Measurements from ENCODE around the gene C1QBP.

C1QBP gene

GRCh38 chr17:5418858-5419355 lies 20.0 kb downstream of the C1QBP start:
- Histone ChIP-seq H3K9me3 (ENCODE audit: control insufficient read depth, low read length) (no peaks in the 10 kb centered on the region), H3K27me3 (ENCODE audit: control insufficient read depth, insufficient read depth, low read length, poor library complexity, severe bottlenecking) (no peaks in the 10 kb centered on the region), H3K27ac (ENCODE audit: insufficient read depth, low read depth, low read length, poor library complexity, severe bottlenecking) (no peak overlapping the region), H3K4me3 (ENCODE audit: insufficient read depth, low read depth, low read length) (peak overlapping the region; percentile 74), H3K4me1 (ENCODE audit: control insufficient read depth, insufficient read depth, low read length) (peaks cover 7% of the 10 kb centered on the region), H3K36me3 (ENCODE audit: control insufficient read depth, insufficient read depth, low read length) (peaks cover 29% of the 10 kb centered on the region)
- WGBS, 2 experiments, result 1% methylated on average over 26 of the region's 26 CpGs

- 90 to 91% methylated on average over 2 of the region's 2 CpGs for WGBS, 2 experiments
- Histone ChIP-seq H3K9me3 (ENCODE audit: control insufficient read depth, low read length) (no peaks in the 10 kb centered on the region), H3K4me1 (ENCODE audit: control insufficient read depth, insufficient read depth, low read length) (peaks cover 7% of the 10 kb centered on the region), H3K36me3 (ENCODE audit: control insufficient read depth, insufficient read depth, low read length) (peaks cover 31% of the 10 kb centered on the region), H3K4me3 (ENCODE audit: insufficient read depth, low read depth, low read length) (no peak overlapping the region), H3K27ac (ENCODE audit: insufficient read depth, low read depth, low read length, poor library complexity, severe bottlenecking) (no peak overlapping the region), H3K27me3 (ENCODE audit: control insufficient read depth, insufficient read depth, low read length, poor library complexity, severe bottlenecking) (no peaks in the 10 kb centered on the region)
These were observed 22.1 kb downstream of the C1QBP start for GRCh38 chr17:5416901-5417300.

- WGBS, 2 experiments, result 94% methylated on average over 4 of the region's 4 CpGs
- H3K36me3 ChIP-seq (ENCODE audit: control insufficient read depth, insufficient read depth, low read length), result peaks cover 49% of the 10 kb centered on the region
These were observed 25.3 kb downstream of the C1QBP start for GRCh38 chr17:5413682-5414081.

GRCh38 chr17:5410594-5411272 lies 28.2 kb downstream of the C1QBP start:
- H3K4me3 ChIP-seq (ENCODE audit: insufficient read depth, low read depth, low read length), result no peak overlapping the region
- 93 to 97% methylated on average over 7 of the region's 7 CpGs for WGBS, 2 experiments
- H3K27me3 ChIP-seq (ENCODE audit: control insufficient read depth, insufficient read depth, low read length, poor library complexity, severe bottlenecking), result no peaks in the 10 kb centered on the region
- no peaks in the 10 kb centered on the region for H3K9me3 ChIP-seq (ENCODE audit: control insufficient read depth, low read length)
- peaks cover 71% of the 10 kb centered on the region for H3K36me3 ChIP-seq (ENCODE audit: control insufficient read depth, insufficient read depth, low read length)
- H3K27ac ChIP-seq (ENCODE audit: insufficient read depth, low read depth, low read length, poor library complexity, severe bottlenecking), result no peak overlapping the region
- H3K4me1 ChIP-seq (ENCODE audit: control insufficient read depth, insufficient read depth, low read length), result no peaks in the 10 kb centered on the region

More at GRCh38 chr17:5413682-5414081, 25.3 kb downstream of the C1QBP start:
- no peaks in the 10 kb centered on the region for H3K4me1 ChIP-seq (ENCODE audit: control insufficient read depth, insufficient read depth, low read length)
- no peaks in the 10 kb centered on the region for H3K27me3 ChIP-seq (ENCODE audit: control insufficient read depth, insufficient read depth, low read length, poor library complexity, severe bottlenecking)
- H3K4me3 ChIP-seq (ENCODE audit: insufficient read depth, low read depth, low read length), result no peak overlapping the region
- H3K9me3 ChIP-seq (ENCODE audit: control insufficient read depth, low read length), result no peaks in the 10 kb centered on the region
- no peak overlapping the region for H3K27ac ChIP-seq (ENCODE audit: insufficient read depth, low read depth, low read length, poor library complexity, severe bottlenecking)

- Histone ChIP-seq H3K27ac (ENCODE audit: insufficient read depth, low read depth, low read length, poor library complexity, severe bottlenecking) (no peak overlapping the region), H3K4me1 (ENCODE audit: control insufficient read depth, insufficient read depth, low read length) (no peaks in the 10 kb centered on the region), H3K4me3 (ENCODE audit: insufficient read depth, low read depth, low read length) (no peak overlapping the region), H3K9me3 (ENCODE audit: control insufficient read depth, low read length) (no peaks in the 10 kb centered on the region), H3K27me3 (ENCODE audit: control insufficient read depth, insufficient read depth, low read length, poor library complexity, severe bottlenecking) (no peaks in the 10 kb centered on the region), H3K36me3 (ENCODE audit: control insufficient read depth, insufficient read depth, low read length) (peaks cover 73% of the 10 kb centered on the region)
- 69 to 79% methylated on average over 4 to 5 of the region's 5 CpGs for WGBS, 2 experiments
These were observed 30.8 kb downstream of the C1QBP start for GRCh38 chr17:5408186-5408585.

- Histone ChIP-seq H3K9me3 (ENCODE audit: control insufficient read depth, low read length) (no peaks in the 10 kb centered on the region), H3K36me3 (ENCODE audit: control insufficient read depth, insufficient read depth, low read length) (peaks cover 70% of the 10 kb centered on the region), H3K27me3 (ENCODE audit: control insufficient read depth, insufficient read depth, low read length, poor library complexity, severe bottlenecking) (no peaks in the 10 kb centered on the region), H3K27ac (ENCODE audit: insufficient read depth, low read depth, low read length, poor library complexity, severe bottlenecking) (no peak overlapping the region), H3K4me3 (ENCODE audit: insufficient read depth, low read depth, low read length) (no peak overlapping the region), H3K4me1 (ENCODE audit: control insufficient read depth, insufficient read depth, low read length) (no peaks in the 10 kb centered on the region)
- 96 to 98% methylated on average over 4 of the region's 4 CpGs for whole genome bisulfite sequencing, 2 experiments
These were observed 33.6 kb downstream of the C1QBP start for GRCh38 chr17:5405400-5405799.

GRCh38 chr17:5399767-5400166 lies 39.2 kb downstream of the C1QBP start:
- peaks cover 51% of the 10 kb centered on the region for H3K36me3 ChIP-seq (ENCODE audit: control insufficient read depth, insufficient read depth, low read length)
- no peaks in the 10 kb centered on the region for H3K4me1 ChIP-seq (ENCODE audit: control insufficient read depth, insufficient read depth, low read length)
- no peaks in the 10 kb centered on the region for H3K27me3 ChIP-seq (ENCODE audit: control insufficient read depth, insufficient read depth, low read length, poor library complexity, severe bottlenecking)
- WGBS, 2 experiments, result 76 to 77% methylated on average over 2 to 5 of the region's 6 CpGs
- no peak overlapping the region for H3K27ac ChIP-seq (ENCODE audit: insufficient read depth, low read depth, low read length, poor library complexity, severe bottlenecking)
- H3K9me3 ChIP-seq (ENCODE audit: control insufficient read depth, low read length), result no peaks in the 10 kb centered on the region
- no peak overlapping the region for H3K4me3 ChIP-seq (ENCODE audit: insufficient read depth, low read depth, low read length)

GRCh38 chr17:5396612-5397011 lies 42.3 kb downstream of the C1QBP start:
- Histone ChIP-seq H3K36me3 (ENCODE audit: control insufficient read depth, insufficient read depth, low read length) (peaks cover 44% of the 10 kb centered on the region), H3K27me3 (ENCODE audit: control insufficient read depth, insufficient read depth, low read length, poor library complexity, severe bottlenecking) (no peaks in the 10 kb centered on the region), H3K4me3 (ENCODE audit: insufficient read depth, low read depth, low read length) (no peak overlapping the region), H3K27ac (ENCODE audit: insufficient read depth, low read depth, low read length, poor library complexity, severe bottlenecking) (no peak overlapping the region), H3K4me1 (ENCODE audit: control insufficient read depth, insufficient read depth, low read length) (no peaks in the 10 kb centered on the region), H3K9me3 (ENCODE audit: control insufficient read depth, low read length) (no peaks in the 10 kb centered on the region)
- no CpG with 5 or more reads among the region's 2 CpGs for WGBS, 2 experiments

- Histone ChIP-seq H3K27me3 (ENCODE audit: control insufficient read depth, insufficient read depth, low read length, poor library complexity, severe bottlenecking) (no peaks in the 10 kb centered on the region), H3K27ac (ENCODE audit: insufficient read depth, low read depth, low read length, poor library complexity, severe bottlenecking) (no peak overlapping the region), H3K9me3 (ENCODE audit: control insufficient read depth, low read length) (no peaks in the 10 kb centered on the region), H3K4me3 (ENCODE audit: insufficient read depth, low read depth, low read length) (no peak overlapping the region), H3K36me3 (ENCODE audit: control insufficient read depth, insufficient read depth, low read length) (peaks cover 49% of the 10 kb centered on the region), H3K4me1 (ENCODE audit: control insufficient read depth, insufficient read depth, low read length) (no peaks in the 10 kb centered on the region)
- 97% methylated on average over 5 of the region's 5 CpGs for WGBS, 2 experiments
These were observed 47.3 kb downstream of the C1QBP start for GRCh38 chr17:5391678-5392077.
